HG02870 (cell line): ENCODE data around the gene SPOP.
"Not testable (repeated sequence)": the region's sequence is repeated elsewhere in the genome, so short reads cannot be mapped to it uniquely, and the experiment has no call there.

ENCODE experiments used
- ATAC-seq: cut with Tn5 transposase; IDR thresholded peaks from one replicate; pipeline ENCODE4 v1.9.1; 2021; ENCODE audit warnings: mild to moderate bottlenecking, moderate library complexity; ENCODE audit not compliant: unreplicated experiment

The SPOP gene

DNA sequence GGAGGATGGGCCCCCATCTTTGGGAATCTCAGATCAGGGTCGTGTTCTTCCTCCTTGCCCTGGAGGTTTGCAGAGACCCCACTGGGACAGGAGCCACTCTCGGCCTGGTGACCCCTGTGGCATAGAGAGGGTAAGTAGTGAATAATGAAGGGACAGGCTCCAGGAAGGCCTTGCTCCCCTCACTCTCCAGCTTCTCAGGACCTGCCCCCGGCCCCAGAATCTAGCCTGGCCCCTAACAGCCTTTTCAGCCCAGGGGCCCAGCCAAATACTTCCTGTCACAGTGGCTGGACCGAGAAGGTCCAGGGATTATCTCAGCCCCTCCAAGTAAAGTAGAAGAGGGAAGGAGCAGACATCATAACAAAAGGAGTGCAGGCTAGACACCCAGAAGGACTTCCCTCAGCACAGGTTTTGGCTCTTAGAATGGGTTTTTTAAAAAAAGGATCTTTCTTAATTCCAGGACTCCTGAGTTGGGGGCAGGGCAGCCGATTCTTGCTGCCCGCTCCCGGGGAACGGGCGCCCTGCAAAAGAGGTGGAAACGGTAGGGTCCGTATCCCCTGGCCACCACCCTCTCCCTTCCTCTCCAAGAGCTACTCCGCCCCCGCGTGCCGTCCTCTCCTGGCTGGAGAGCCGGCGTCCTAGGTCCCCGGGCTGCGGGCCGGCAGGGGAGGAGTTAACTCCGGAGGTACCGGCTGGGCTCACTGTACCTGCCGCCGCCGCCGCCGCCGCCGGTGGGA is 102.8 kb downstream of the SPOP start:
- no peak for ATAC-seq

DNA sequence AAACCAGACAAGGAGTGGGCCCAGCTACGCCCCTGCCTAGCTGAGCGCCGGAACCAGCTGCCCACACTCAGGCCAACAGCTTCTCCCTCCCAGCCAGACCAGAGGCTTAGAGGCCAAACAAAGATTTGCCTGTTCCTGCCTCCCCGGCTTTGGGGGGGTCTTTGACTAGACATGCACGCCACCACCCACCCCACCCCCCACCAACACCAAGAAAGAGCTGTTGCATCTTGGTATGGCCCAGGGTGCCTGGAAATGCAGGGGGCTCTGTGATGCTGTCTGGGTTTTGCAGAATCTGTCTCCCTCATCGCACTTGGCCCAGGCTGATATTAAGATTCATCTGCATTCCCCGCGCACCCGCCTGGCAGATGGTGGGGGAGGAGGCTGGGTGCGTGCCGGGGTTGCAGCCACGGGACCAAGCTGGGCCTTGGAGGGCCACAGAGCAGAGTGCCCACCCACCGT is 103.5 kb downstream of the SPOP start:
- ATAC-seq = no peak

DNA sequence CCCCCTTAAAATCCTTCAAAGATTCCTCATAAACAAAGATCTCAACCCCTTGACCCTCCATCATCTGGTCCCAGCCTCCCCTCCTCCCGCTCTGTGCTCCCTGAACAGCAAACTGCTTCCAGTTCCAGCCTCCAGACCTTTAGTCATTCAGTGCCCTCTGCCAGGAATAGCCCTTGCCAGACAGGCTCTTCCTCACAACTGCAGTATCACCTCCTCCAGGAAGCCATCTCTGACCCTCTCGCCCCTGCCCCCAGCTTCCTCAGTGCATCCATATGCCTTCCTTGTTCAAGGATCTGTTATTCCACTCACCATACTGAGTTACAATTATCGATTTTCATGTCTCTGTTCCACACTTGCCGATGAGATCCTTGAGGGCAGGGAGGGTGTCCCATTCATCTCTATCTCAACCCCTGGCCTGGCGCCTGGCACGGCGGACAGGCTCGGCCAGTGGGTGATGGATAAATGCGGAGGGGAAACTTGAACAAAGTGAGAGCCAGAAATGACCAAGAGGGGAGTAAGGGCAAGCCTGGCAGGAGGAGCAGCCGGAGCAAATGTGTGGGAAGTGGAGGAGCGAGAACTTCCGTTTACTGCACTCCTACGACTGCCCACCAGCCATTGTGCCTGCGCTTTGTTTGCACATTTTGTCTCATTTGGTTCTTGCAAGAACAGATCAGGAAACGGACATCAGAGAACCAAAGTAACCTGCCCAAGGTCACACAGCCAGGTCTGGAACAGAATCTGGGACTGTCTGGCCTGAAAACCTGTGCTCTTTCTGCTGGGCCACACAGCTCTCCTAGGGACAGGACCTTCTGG is 104.2 kb downstream of the SPOP start:
- ATAC-seq = no peak

DNA sequence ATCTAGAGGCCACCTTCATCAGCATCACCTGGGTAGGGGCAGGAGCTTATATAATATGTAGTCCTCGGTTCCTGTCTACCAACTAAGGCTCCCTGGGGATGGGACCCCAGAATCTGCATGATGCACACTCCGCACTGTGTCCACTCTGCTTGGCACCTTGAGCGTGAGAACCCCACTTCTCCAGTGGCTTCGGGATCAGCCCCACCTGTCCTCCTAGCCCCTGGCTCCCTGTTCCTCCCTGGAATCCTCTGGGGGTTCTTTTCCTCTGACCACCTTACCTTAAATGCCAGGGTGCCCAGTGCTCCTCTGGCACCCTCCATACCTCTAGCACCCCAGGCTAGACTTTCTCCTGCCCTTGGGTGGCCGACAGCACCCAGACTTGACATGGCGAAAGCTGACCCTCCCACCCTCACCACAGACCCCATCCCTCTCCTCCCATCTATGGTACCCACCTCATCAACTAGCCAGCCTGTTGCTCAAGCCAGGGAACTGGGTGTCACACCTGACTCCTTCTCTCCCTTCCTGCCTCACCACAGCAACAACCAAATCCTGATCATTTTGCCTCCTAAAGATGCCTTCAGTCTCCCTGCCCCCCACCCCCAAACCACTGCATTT is 105.0 kb downstream of the SPOP start:
- ATAC-seq = no peak

DNA sequence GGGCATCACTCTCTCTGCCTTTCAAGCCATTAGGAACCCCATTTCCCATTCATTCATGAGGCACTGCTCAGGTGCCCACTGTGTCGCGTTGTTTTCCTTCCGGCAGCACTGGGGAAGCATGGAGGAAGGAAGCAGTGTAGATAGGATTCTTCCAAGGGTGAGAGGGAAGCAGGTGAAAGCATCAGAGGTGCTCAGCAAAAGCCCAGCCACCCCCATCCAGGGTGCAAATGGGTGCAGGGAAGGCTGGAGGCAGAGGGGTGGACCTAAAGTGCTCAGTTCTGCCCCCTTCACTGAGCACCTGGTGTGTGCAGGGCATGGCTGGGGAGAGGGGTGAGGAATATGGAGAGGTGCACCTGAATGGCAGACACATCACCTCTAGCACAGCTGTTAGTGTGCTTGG is 105.7 kb downstream of the SPOP start:
- ATAC-seq = no peak

DNA sequence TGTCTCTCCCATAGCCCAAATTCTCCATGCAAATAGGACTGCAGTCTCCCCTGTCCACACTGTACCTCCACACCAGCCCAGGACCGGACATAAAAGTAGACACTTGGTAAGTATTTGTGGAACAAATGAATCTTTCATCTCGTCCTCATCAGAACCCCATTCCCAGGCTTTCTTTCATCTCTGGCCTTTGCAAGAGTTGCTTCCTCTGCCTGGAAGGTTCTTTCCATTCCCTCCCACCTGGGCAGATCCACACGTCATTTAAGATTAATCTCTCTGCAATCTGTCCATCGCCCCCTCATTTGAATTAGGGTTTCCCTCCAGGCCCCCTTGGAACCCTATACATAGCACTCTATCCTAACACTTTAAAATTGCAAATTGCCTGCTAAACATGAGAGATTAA is 106.1 kb downstream of the SPOP start:
- ATAC-seq = no peak

DNA sequence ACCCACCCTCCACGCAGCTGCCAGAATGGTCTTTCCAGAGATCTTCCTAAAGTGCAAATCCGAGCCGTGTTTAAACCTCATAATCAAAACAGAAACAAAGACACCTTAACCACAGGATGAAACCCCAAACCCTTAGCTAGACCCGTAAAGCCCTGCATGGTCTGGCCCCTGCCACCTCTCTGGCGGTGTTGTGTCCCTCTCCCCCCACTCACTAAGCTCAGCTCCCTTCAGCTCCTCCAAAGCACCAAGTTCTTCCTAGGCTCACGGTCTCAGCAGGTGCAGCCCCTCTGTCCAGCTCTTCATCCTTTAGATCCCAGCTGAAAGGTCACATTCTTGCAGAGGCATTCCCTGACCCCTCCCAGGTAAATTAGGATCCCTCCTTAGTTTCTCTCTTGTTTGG is 106.6 kb downstream of the SPOP start:
- no peak for ATAC-seq

DNA sequence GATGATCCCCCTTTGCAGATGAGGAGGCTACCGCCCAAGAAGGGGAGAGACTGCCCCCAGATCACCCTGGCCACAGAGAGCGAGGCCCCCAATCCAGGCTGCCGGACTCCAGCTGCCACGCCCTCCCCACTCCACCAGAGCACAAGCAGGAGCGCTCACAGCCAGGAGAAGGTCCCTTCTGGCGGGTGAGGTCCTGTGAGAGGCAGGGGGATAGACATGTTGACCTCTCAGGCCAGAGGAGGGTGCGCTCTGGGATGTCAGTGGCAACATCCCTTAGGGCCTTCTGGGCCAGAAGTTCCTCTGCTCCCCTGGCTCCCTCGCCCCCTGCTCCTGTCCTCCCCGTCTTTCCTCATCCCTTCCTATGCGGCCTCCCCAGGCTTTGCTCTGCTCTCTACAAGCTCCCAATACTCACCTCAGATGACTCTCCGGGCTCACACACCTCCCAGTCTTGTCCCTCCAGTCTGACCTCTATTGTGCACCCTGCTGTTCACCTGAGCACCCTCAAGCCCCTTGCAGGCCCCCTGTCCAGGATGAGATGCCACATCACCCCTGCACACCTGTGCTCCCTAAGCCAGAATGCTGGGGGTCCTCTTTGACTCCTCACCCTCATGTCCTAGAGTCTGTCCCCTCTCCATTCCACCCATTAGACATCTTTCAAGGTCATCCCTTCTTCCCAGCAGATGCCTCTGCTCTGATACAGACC is 107.2 kb downstream of the SPOP start:
- ATAC-seq = no peak

DNA sequence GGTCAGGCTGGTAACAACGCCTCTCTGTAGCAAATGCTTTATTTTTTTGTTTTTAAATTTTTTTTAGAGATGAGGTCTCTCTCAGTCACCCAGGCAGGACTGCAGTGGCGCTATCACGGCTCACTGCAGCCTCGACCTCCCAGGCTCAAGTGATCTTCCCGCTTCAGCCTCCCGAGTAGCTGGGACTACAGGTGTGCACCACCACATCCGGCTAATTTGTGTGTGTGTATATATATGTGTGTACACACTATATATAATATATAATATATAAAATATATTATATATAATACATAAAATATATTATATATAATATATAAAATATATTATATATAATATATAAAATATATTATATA is 109.2 kb downstream of the SPOP start:
- ATAC-seq = not testable (repeated sequence)

DNA sequence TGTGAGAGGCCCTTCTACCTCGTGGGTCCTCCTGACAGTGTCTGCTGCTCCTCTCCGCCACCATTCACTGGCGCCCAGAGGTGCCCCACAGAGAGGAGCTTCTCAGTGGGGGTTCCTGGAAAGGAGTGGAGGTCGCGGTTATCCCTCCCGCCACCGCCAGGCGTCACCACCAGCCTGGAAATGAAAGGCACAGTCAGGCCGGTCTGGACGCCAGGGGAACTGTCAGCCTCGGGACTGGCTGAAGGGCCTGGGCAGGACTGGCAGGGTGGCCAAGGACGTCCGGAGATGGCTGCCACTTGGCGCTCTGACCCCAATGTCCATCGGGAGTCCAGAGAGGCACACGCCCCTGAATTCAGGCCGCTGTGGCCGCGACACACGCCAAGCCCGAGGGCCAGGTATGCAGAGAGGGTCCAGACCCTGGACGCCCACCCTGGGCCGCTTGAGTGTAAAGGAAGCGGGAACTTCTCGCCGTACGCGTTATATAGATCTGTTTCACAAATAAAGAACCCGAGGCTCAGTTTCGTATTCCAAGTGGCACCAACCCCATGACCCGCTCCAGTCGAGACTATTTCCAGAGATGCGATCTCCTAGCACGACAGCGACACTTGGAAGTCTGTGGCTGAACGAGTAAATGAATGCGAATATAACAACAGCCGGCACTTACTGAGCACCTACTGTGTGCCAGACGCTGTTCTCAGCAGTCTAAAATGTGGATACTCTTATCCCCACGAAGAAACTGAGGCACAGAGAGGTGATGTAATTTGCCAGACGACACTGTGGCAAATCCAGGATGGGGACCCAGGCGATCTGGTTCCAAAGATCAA is 109.8 kb downstream of the SPOP start:
- ATAC-seq = no peak

DNA sequence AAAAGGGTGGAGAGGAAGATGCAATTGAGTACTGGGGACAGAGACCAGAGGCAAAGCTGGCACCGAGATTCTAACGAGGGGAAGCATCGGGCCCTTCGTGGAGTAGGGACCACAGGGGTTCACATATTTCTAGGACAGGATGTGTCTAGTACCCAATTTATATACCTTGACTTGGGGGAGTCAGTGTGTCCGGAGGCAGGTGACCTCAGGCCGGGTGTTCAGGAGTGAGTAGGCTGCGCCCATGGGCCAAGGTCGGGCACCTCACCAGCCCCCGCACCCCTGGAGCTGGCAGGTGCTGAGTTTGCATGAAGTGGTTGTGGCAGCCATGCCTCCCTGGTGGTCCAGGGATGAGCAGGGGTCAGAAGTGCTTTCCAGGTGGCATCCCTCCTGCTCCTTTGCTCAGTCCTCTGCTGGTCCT is 110.8 kb downstream of the SPOP start:
- no peak for ATAC-seq

DNA sequence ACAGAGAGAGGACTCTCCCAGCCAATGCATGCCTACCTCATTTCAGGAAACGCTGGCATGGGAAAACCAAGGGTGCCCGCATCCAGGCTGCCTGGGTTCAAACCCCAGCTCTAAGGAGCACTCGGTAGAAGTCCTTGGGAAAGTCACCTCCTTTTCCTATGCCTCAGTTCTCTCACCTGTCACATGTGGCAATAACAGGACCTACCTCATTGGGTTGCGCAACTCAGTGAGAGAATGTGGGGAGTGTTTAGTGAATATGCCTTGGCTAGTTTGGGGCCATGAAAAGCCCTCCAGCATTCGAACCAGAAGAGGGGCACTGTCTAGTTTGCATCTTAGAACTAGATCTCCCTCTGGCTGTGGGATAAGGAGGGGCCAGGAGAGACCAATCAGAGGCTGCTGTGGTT is 111.2 kb downstream of the SPOP start:
- no peak for ATAC-seq

DNA sequence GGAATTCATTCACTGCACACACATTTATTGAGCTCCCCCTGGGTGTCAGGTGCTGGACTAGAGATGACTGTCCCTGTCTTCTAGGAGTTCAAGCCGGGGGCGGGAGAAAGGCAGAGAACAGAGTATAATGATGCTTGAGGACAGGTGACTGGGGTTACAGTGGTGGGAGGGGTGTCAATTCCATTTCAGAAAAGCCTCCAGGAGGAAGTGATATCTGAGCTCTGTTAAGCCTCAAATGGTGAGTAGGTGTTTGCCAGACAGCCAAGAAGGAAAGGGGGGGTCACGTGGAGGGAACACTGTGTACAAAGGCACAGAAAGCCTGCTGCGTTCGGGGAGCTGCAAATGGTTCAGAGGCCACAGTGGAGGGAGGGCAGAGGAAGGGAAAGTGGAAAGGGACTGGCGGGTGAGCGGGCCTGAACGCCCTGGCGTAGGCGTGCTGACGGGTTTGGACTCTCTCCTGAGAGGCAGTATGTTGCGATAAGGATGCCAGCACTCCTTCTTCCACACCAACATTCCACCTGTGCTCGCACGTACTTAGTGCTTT is 111.9 kb downstream of the SPOP start:
- ATAC-seq = no peak

DNA sequence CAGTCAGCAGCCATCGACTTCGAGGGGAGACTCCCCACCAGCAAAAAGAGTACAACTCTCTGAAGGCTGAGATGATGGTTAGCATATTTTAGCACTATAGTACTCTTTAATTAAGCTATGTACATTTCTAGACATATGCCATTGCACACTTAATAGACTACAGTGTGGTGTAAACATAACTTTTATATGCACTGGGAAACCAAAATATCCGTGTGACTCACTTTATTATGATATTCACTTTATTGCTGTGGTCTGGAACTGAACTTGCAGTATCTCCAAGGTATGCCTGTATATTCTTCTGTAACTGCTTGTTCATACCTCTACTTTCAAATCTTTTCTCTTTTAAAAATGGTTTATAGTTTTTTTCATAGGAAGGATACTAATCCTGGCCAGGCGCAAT is 113.3 kb downstream of the SPOP start:
- ATAC-seq = no peak

DNA sequence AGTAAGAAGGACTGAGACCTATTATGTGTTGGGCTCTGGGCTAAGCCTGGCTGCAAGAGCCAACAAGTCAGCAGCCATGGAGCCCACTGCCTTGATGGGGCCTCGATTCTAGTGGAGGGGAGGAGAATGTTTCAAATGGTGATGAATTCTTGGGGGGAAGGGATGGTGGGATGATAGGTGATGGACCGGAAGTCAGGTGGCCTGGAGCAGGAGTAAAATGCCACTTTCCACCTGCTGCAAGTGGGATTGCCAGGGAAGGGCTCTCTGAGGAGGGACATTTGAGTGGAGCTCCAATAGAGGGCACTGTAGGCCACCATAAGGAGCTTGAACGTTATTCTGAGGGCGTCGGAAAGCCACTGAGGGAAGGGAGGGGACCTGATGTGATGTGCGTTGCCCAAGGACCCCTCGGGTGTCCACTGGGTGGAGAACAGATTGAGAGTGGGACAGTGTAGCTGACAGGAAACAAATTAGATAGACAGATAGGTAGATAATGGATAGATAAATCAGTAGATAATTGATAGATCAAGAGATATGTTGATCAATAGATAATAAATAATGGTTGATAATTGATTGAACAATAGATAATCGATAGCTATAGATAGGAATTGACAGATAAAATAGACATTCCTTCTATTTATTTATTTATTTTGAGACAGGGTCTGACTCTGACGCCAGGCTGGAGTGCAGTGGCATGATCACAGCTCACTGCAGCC is 120.4 kb downstream of the SPOP start:
- no peak for ATAC-seq

DNA sequence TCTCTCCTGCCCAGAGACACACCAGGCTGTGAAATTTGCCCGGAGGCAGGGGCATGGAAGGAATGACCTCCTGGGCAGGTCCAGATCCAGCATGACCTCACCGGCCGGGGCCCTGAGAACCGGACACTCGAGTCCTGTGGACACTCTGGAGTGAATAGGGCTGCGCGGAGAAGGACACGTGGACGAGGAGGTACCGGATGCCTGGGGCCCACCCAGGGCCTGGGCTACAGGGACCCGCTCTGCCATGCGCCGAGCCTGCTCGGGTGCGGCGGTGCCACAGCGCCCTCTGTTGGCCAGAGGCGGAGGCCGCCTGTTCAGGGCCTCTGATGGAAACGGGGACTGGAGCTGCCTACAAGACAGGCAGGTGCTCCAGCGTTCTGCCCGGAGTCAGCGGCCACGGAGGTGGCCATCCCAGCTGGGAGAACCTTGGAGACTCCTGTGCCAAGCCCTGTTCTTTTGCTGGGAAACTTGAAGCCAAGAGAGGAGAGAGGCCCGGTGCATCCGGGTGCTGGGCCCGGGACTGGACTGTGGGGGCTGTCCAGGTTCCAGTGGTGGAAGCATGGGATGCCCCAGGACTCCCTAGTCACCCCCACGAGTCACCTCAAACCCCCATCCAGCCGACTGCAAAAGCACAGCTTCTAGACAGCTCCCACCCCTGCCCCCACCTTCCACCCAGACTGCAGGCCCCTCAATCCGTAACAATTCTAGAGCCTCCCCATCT is 121.5 kb downstream of the SPOP start:
- no peak for ATAC-seq

DNA sequence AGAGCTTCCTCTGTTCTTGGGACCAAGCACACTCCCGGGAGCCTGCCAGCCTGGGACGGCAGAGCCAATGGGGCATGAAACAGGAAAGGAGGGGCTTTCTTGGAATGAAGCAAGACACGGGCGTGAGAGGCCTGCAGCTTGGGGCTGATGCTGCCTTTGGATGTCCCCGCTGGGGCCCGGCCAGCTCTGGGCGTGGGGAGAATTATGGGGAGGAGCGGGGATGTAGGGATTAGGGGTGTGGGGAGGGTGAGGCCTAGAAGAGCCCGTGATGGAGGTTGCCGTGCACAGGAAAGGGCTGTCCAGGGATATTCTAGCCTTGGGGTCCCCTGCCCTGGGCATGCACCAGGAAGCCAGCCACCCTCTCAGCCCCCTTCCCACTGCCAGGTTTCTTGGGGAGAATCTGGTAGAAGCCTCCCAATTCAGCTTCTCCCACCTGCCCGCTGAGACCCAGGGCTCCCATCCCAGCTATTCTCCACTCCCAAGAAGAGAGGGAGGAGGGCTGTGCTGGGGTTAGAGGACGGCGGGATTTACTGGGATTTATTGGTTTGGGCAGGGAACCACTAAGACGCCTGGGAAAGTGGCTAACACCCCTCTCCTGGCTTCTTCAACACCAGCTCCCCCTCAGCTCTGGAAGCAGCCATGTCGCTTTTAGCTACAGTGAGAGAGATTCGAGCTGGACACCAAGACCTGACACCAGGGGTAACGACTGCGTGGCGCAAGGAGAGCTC is 122.2 kb downstream of the SPOP start:
- no peak for ATAC-seq
